ENCODE measurements around the gene SDK1.

The SDK1 gene

GRCh38 chr7:3425087-3425486 is 124.0 kb downstream of the SDK1 start:
- no peak for DNase-seq

GRCh38 chr7:3426064-3426463 is 125.0 kb downstream of the SDK1 start:
- DNase-seq, result no peak

DNA sequence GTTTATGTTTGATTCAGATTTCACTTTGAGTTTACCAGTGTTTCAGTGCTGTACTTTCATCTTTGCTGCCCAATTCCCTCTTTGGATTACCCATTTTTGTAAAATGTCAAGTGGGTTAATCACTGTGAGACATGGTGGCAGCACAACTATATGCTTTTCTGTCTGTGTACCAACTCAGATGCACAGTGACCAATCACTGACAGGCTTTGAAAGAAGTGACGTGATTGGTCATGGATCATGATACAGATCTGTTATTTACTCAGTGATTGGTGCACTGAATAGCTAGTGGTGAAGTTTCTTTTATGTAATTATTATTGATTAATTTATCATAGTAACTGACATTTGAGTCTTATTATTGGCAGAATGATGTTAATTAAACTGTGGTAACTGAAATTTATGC is 126.9 kb downstream of the SDK1 start:
- no peak for DNase-seq

DNA sequence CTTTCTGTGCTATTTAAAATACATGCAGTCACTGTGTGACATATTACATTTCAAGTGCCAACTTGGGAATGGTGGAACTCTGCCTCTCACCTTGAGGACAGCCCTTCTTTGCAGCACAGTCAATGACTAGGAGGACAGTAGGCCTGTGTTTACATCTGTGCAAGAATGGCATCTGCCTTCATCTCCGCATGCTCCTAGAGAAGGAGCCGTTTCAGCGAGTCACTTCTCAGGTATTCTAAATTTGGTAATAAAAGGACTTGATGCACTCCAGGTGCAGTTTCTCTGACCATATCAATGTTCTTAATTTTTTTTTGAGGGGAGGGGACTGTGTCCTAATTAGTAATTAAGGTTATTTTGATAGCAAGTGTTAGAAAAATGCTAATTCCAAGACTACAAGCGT is 128.9 kb downstream of the SDK1 start:
- no peak for DNase-seq

GRCh38 chr7:3430588-3430987 is 129.5 kb downstream of the SDK1 start:
- DNase-seq, result no peak

GRCh38 chr7:3431306-3431705 is 130.3 kb downstream of the SDK1 start:
- DNase-seq, result no peak

DNA sequence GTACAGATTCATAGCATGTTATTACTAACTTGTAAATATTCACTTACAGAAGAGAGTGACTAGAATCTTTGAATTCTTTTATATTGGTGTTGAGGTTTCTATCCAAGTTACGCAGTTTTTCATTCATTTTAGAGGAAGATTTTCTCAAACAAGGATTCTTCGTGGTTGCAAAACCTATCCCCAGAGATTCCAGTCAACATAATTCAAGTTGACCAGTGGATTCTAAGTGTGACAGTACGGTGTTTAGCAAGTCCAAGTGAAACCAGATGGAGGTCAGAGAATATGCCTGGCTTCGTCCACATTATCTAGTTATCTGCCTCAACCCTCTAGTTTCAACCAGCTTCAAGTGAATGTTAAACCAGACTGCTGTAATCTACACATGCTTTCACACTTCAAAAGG is 131.9 kb downstream of the SDK1 start:
- no peak for DNase-seq

DNA sequence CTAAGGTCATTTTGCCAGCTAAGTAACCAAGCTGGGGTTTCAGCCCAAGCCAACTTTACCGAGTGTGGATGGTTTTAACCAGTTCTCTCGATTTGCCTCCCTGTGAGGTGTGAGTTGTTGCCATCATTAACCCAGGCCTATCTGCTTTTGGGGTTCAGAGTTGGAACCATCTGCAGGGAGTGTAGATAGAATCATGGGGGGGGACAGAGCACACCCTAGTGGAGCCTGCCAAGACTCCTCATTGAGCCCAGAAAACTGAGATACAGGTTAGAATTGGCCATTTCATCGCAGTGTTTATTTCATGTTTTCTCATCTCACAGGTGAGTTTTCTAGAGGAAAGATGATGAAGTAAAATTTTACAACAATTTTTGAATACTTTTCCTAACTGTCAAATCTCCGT is 133.6 kb downstream of the SDK1 start:
- no peak for DNase-seq

DNA sequence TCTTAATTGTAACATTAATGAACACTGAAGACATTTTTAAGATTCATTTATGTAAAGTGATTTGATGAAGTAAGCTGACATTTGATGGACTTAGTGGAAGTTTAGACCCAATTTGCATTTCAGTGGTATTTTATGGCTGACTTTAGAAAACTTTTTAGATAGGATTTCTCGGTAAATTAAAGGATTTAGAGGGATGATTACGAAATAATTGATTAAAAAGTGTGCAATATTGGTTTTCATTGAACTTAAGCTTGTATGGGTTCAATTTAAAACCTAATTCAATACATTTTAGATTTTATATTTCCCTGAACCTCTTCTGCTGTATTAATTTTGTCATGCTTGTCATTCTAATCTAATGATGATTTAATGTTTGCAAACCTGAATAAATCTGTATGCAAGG is 135.1 kb downstream of the SDK1 start:
- no peak for DNase-seq

- DNase-seq, result no peak
These were observed 135.7 kb downstream of the SDK1 start for GRCh38 chr7:3436746-3437145.

DNA sequence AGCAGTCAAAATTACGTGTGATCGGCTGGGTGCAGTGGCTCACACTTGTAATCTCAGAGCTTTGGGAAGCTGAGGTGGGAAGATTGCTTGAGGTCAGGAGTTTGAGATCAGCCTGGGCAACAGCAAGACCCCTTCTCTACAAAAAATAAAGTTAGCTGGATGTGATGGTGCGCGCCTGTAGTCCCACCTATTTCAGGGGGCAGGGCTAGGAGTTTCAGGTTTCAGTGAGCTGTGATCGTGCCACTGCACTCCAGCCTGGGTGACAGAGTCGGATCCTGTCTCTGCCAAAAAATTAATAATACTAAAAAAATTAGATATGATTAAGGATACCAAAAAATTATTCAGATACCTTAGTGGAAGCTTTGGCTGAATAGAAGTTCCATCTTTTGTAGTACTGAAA is 136.4 kb downstream of the SDK1 start:
- no peak for DNase-seq

GRCh38 chr7:3438352-3438751 is 137.3 kb downstream of the SDK1 start:
- DNase-seq, result no peak

DNA sequence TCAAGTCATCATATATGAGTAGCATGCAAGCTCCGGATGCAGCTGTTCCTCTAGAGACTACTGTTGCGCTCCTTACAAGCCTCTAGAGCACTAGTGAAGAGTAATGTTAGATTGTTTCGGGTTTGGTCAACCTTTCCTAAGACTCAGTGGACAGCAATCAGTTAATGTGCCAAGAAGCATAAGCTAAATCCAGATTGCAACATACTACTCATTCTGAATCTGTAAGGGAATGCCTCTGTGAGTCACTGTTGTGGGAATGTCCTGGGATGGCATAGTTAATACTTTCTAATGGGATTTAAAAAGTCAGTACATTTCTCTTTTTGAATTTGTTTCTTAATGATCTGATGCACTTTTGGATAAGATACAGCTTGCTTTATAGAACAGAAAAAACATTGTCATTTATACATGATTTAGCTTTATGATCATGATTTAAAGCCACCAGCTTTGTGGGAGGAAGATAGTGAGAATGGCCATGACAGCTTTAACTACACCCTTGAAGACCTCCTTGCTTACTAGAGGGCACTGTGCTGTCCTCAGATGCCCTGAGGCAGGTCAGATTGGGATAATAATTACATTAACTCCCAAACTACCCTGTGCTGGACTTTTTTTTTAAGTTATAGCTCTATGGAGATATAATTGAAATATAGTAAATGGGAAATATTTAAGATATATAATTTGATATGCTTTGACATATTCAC is 138.4 kb downstream of the SDK1 start:
- no peak for DNase-seq

DNA sequence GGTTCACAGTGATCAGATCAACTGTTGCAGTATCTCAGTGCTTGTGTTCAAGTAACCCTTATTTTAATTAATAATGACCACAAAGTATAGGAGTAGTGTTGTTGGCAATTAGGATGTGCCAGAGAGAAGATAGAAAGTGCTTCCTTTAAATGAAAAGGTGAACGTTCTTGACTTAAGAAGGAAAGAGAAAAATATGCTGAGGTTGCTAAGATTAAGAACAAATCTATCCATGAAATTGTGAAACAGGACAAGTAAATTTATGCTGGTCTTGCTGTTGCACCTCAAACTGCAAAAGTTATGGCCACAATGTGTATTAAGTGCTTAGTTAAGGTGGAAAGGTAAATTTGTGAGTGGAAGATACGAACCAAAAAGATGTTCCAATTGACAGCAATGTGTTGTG is 139.5 kb downstream of the SDK1 start:
- no peak for DNase-seq

- no peak for DNase-seq
These were observed 142.7 kb downstream of the SDK1 start for GRCh38 chr7:3443716-3444115.

DNA sequence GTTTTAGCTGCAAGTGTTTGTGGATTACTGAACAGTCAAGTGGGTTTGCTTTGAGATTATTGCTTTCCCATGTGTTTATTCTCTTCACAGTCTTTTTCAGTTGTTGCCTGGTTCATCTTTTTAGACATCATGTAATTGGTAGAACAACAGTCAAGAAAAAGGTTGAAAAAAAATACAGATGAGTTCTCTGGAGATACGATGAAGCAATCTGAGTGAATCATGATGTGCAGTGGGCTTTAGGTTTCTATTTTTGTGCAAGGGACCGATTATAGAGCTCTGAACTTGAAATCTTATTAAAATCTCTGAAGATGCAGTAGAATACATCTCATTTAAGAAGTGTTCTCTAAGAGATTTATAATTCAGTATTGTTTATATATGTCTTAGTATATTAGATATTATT is 145.7 kb downstream of the SDK1 start:
- no peak for DNase-seq

DNA sequence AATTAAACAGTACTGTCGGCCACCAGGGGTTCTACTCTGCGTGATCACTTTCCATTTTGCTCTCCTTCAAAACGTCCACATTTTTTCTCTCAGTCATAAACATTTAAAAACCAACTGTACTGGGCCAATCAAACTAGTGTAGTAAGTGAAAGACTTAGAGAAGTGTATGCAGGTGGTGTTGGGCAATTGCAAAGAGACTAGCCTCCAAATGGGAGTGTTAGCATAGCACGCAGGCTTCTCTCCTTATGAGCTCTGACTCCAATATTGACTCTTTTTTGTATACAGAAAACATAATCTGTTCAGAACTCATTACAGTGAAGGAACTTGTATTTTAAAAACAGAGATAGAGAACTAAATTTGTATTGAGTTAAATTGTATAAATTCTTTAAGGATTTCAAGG is 150.6 kb downstream of the SDK1 start:
- DNase-seq, result no peak

DNA sequence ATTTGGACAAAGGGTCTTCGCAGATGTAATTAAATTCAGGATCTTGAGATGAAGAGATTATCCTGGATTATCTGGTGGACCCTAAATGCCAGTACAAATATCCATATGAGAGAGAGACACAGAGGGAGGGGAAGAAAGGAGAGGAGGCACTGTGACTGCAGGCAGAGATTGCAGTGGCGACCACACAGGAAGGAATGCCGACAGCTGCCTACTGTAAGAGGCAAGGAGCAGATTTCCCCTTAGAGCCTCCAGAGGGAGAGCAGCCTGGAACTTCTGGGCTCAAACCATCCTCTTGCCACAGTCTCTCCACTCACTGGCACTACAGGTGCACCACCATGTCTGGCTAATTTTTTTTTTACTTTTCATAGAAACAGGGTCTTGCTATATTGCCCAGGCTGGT is 152.3 kb downstream of the SDK1 start:
- DNase-seq, result no peak

GRCh38 chr7:3455806-3456595 is 154.9 kb downstream of the SDK1 start:
- DNase-seq, result no peak

- DNase-seq, result no peak
These were observed 158.1 kb downstream of the SDK1 start for GRCh38 chr7:3459111-3459510.

GRCh38 chr7:3461923-3462322 is 160.9 kb downstream of the SDK1 start:
- peak; percentile 77 for DNase-seq

DNA sequence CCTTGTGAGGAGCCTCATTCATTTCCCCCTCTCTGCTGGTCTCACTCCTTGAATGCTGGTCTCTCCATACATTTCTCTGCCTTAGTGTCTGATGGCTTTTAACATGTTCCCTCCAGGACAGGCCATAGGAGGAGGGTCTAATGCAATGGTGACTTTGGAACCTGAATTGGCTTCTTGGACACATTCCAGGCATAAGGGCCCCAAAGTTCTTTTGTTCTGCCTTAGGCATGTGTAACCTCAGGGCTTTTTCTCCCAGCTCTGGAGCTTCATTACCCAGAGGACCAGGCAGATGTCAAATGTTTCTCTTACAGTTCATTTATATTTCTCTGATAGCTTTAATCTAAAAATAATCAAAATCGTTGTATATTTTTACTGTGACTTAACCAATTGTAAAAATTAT is 162.6 kb downstream of the SDK1 start:
- DNase-seq, result no peak

DNA sequence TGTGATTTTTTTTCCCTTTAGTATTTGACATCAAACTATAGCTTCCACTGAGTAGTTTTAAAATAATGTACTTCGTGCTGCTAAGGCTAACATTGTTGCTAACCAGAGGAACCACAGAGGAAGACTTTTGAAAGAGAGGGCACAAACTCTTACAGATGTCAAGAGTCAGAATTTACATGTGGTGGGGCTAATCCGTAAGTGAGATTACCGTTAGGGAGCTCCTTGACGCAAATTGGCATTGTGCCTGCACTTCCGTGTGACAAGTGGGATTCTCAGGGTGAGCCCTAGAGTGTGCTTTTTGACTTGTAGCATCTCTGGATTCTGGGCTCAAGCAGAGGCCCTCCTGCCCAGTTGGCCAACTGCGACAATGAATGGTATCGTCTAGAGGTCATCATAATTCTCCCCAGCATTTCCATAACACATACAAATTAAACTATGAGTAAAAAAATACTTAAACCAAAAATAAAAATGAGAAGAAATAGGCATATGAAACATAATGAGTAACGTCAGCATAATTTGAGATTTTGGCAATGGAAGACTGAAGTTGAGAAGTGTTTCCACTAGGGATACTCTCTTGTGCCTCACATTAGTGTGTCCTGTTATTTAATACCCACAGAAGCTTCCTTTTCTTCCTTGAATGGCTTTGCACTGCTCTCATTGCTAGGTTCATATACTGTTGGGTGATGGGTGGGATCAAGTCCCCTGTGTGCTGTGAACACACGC is 164.0 kb downstream of the SDK1 start:
- peak; percentile 62 for DNase-seq

- no peak for DNase-seq
These were observed 165.2 kb downstream of the SDK1 start for GRCh38 chr7:3466261-3466660.

All from CD4-positive, alpha-beta T cell treated with Interleukin-6 for 4 hours (primary cell).